ENCODE results near the gene CEACAM3. TPM values are rescaled to one million over a fixed set of nuclear protein-coding genes. Genes with fewer than 3 reads are reported as not detected.
A peak's percentile ranks its signal among the peaks of the same experiment; 100 is the strongest.

The CEACAM3 gene
- total and polyA plus RNA-seq, 7 experiments from 2014 or later, result 0.42 to 4.7 TPM; not detected in 5

DNA sequence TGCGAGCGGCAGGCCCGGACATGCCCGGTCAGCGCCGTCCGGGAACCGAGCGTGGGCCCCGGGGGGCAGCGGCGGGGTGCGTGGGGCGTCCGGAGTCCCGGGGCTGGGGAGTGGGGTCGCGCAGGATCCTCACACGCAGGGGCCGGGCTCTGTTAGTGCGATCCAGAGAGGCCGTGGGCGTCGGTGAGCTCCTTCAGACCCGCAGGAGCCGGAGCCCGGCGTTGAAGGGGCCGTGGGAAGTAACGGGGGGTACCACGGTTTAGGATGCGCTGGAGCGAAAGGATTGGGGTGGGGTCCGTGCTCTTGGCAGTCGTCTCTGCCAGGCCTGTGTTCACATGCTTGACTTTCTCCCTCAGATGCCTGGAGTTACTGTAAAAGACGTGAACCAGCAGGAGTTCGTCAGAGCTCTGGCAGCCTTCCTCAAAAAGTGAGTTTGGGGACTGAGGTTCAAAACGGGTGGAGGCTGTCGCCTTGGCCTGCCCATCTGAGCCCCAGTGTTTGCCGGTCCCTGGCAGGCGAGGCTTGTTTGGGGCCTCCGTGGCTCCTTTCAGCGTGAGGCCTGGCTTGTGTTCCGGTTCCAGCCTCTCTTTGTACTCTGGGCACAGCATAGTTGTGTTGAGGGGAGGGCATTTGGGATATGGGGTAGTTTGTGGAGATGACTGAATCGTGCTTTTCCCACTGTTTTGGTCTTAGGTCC, 64.2 kb downstream of the CEACAM3 start:
- Histone ChIP-seq H3K4me1 (ENCODE audit: control insufficient read depth in 2 of 2, insufficient read depth in 2 of 2, low read length in 2 of 2) (peaks cover 40 to 46% of the 10 kb centered on the region in 2 donors), H3K27ac (ENCODE audit: low read depth, low read length) (peak overlapping the region; percentile 89), H3K27me3 (ENCODE audit: control insufficient read depth in 2 of 2, insufficient read depth in 2 of 2, low read length in 2 of 2) (no peaks in the 10 kb centered on the region), H3K36me3 (ENCODE audit: control insufficient read depth in 2 of 3, insufficient read depth in 3 of 3, low read length in 3 of 3) (peaks cover 16 to 44% (median 16%) of the 10 kb centered on the region in 3 experiments), H3K9me3 (ENCODE audit: control insufficient read depth in 2 of 3, low read length in 3 of 3) (no peaks in the 10 kb centered on the region), H3K4me3 (ENCODE audit: low read length) (peak overlapping the region; percentile 90)
- H3K27ac Mint-ChIP-seq, result peak overlapping the region; percentile 78 to 95 (median 91)
- H3K27me3 Mint-ChIP-seq, result peaks cover 0 to 5% (median 0%) of the 10 kb centered on the region in 5 donors
- H3K9me3 Mint-ChIP-seq, result no peaks in the 10 kb centered on the region
- ChIA-PET CTCF (interaction anchor here (0.7 to 3.0 kb wide), 13 partner anchors 12 to 174 kb away, joined by 3 to 38 read pairs (median 6); partner anchors contain the start of gene RABAC1), POLR2A (interaction anchor here (0.6 to 10.0 kb wide), 19 partner anchors 8 to 379 kb away, joined by 3 to 220 read pairs (median 5); partner anchors contain the start of genes ARHGEF1, CD79A, ERFL and RABAC1)
- H3K36me3 Mint-ChIP-seq, result peaks cover 4 to 43% (median 19%) of the 10 kb centered on the region in 5 donors
- DNase-seq (peak in 3 of 9 donors; percentile 23 to 34 (median 31)), ATAC-seq (no peak)
- intact Hi-C loops (cut with micrococcal nuclease), result loop anchor here (1.0 to 2.0 kb wide), 5 partner anchors 11 to 598 kb away; no protein-coding TSS in a partner anchor
- H3K4me3 Mint-ChIP-seq, result peak overlapping the region; percentile 86 to 95 (median 92)
- H3K4me1 Mint-ChIP-seq, result peaks cover 34 to 53% (median 43%) of the 10 kb centered on the region in 7 donors

Other genes with a start within 250 kb of the CEACAM3 start
- 10 to 100 TPM; 40.1 to 64.5 (median 50.0) TPM for gene CEACAM21, start 220.4 kb upstream of the CEACAM3 start, total RNA-seq
- 10 to 100 TPM; 27.7 to 43.6 TPM for gene CEACAM21, start 220.4 kb upstream of the CEACAM3 start, polyA plus RNA-seq
- 1 to 10 TPM in 2 of 5 experiments, under 1 TPM in 1, not detected in 2; 0.60 to 1.5 (median 1.1) TPM for gene CEACAM4, start 169.5 kb upstream of the CEACAM3 start, total RNA-seq
- not detected for gene CEACAM4, start 169.5 kb upstream of the CEACAM3 start, polyA plus RNA-seq
- gene CEACAM7, start 108.3 kb upstream of the CEACAM3 start, total RNA-seq, result not detected
- gene CEACAM7, start 108.3 kb upstream of the CEACAM3 start, polyA plus RNA-seq, result not detected
- gene CEACAM5, start 88.0 kb upstream of the CEACAM3 start, total RNA-seq, result not detected
- gene CEACAM5, start 88.0 kb upstream of the CEACAM3 start, polyA plus RNA-seq, result not detected
- under 1 TPM in 1 of 5 experiments, not detected in 4; 0.15 TPM for gene CEACAM6, start 41.1 kb upstream of the CEACAM3 start, total RNA-seq
- not detected for gene CEACAM6, start 41.1 kb upstream of the CEACAM3 start, polyA plus RNA-seq
- gene LYPD4, start 48.1 kb downstream of the CEACAM3 start, total RNA-seq, result not detected
- gene LYPD4, start 48.1 kb downstream of the CEACAM3 start, polyA plus RNA-seq, result not detected
- under 1 TPM in 1 of 5 experiments, not detected in 4; 0.12 TPM for gene DMRTC2, start 48.5 kb downstream of the CEACAM3 start, total RNA-seq
- not detected for gene DMRTC2, start 48.5 kb downstream of the CEACAM3 start, polyA plus RNA-seq
- gene RPS19, start 63.7 kb downstream of the CEACAM3 start, total RNA-seq, result 1,000 to 10,000 TPM; 2,739 to 3,712 (median 3,396) TPM
- gene RPS19, start 63.7 kb downstream of the CEACAM3 start, polyA plus RNA-seq, result 1,000 to 10,000 TPM; 6,645 to 7,822 TPM
- 10 to 100 TPM in 1 of 5 experiments, 1 to 10 TPM in 4; 2.6 to 27.9 (median 2.8) TPM for gene CD79A, start 80.7 kb downstream of the CEACAM3 start, total RNA-seq
- 10 to 100 TPM in 1 of 2 donors, 1 to 10 TPM in 1; 9.6 to 16.8 TPM for gene CD79A, start 80.7 kb downstream of the CEACAM3 start, polyA plus RNA-seq
- 1,000 to 10,000 TPM in 4 of 5 experiments, 100 to 1,000 TPM in 1; 662 to 1,236 (median 1,141) TPM for gene ARHGEF1, start 86.6 kb downstream of the CEACAM3 start, total RNA-seq
- 100 to 1,000 TPM; 184 to 367 TPM for gene ARHGEF1, start 86.6 kb downstream of the CEACAM3 start, polyA plus RNA-seq
- gene ERFL, start 131.9 kb downstream of the CEACAM3 start, total RNA-seq, result 10 to 100 TPM in 2 of 5 experiments, 1 to 10 TPM in 3; 3.0 to 15.0 (median 8.0) TPM
- not detected for gene ERFL, start 131.9 kb downstream of the CEACAM3 start, polyA plus RNA-seq
- 10 to 100 TPM; 70.4 to 90.9 (median 78.1) TPM for gene RABAC1, start 162.7 kb downstream of the CEACAM3 start, total RNA-seq
- 100 to 1,000 TPM; 171 to 187 TPM for gene RABAC1, start 162.7 kb downstream of the CEACAM3 start, polyA plus RNA-seq
- 1 to 10 TPM; 1.3 to 5.0 (median 2.9) TPM for gene ATP1A3, start 197.6 kb downstream of the CEACAM3 start, total RNA-seq
- 1 to 10 TPM in 1 of 2 donors, under 1 TPM in 1; 0.54 to 2.7 TPM for gene ATP1A3, start 197.6 kb downstream of the CEACAM3 start, polyA plus RNA-seq

Measured in naive thymus-derived CD4-positive, alpha-beta T cell (primary cell).